Duodenal mucosa (tissue), 2 donors: ENCODE results near the gene AKAP13.
"Not testable (repeated sequence)": the region's sequence is repeated elsewhere in the genome, so short reads cannot be mapped to it uniquely, and the experiment has no call there.

ENCODE experiments used
- H3K27ac ChIP-seq: one replicate; pipeline ENCODE4 v1.7.0; 2013; ENCODE audit warnings: low read depth, low read length
- H3K27me3 ChIP-seq, 2 donors: one replicate each; pipeline ENCODE4 v1.7.0; 2013; ENCODE audit warnings: low read length in 2 of 2, control low read depth in 1 of 2; ENCODE audit not compliant: insufficient read depth in 2 of 2, control insufficient read depth in 1 of 2
- H3K36me3 ChIP-seq, 2 donors: one replicate each; pipeline ENCODE4 v1.7.0; 2013; ENCODE audit warnings: low read length in 2 of 2, control low read depth in 1 of 2; ENCODE audit not compliant: insufficient read depth in 2 of 2, control insufficient read depth in 1 of 2
- H3K4me1 ChIP-seq, 2 donors: one replicate each; pipeline ENCODE4 v1.7.0; 2013; ENCODE audit warnings: low read length in 2 of 2, control low read depth in 1 of 2; ENCODE audit not compliant: insufficient read depth in 2 of 2, control insufficient read depth in 1 of 2
- H3K4me3 ChIP-seq, 2 donors: one replicate each; pipeline ENCODE4 v1.7.0; 2013; ENCODE audit warnings: low read length in 2 of 2, low read depth in 1 of 2
- H3K9ac ChIP-seq, 2 donors: one replicate each; pipeline ENCODE4 v1.7.0; 2013; ENCODE audit warnings: low read length in 2 of 2, low read depth in 1 of 2
- H3K9me3 ChIP-seq, 2 donors: one replicate each; pipeline ENCODE4 v1.7.0; 2013; ENCODE audit warnings: low read length in 2 of 2, control low read depth in 1 of 2; ENCODE audit not compliant: control insufficient read depth in 1 of 2

The AKAP13 gene

GRCh38 chr15:85527895-85528294 is 147.5 kb downstream of the AKAP13 start:
- Histone ChIP-seq H3K36me3 (no peaks in the 10 kb centered on the region), H3K9ac (no peak overlapping the region), H3K27ac (no peak overlapping the region), H3K27me3 (no peaks in the 10 kb centered on the region), H3K4me3 (no peak overlapping the region), H3K9me3 (no peaks in the 10 kb centered on the region), H3K4me1 (peaks cover 0 to 11% of the 10 kb centered on the region in 2 donors)

- no peak overlapping the region for H3K4me3 ChIP-seq
- peaks cover 9 to 22% of the 10 kb centered on the region in 2 donors for H3K4me1 ChIP-seq
Measured at GRCh38 chr15:85530079-85530478, 149.7 kb downstream of the AKAP13 start.

GRCh38 chr15:85531083-85531482 is 150.7 kb downstream of the AKAP13 start:
- Histone ChIP-seq H3K9me3 (no peaks in the 10 kb centered on the region), H3K4me1 (peaks cover 10 to 25% of the 10 kb centered on the region in 2 donors), H3K4me3 (no peak overlapping the region), H3K27me3 (no peaks in the 10 kb centered on the region), H3K27ac (no peak overlapping the region), H3K36me3 (peaks cover 6 to 9% of the 10 kb centered on the region in 2 donors), H3K9ac (no peak overlapping the region)

More at GRCh38 chr15:85530079-85530478, 149.7 kb downstream of the AKAP13 start:
- H3K27ac ChIP-seq: no peak overlapping the region
- no peaks in the 10 kb centered on the region for H3K9me3 ChIP-seq
- H3K27me3 ChIP-seq: no peaks in the 10 kb centered on the region
- no peak overlapping the region for H3K9ac ChIP-seq
- H3K36me3 ChIP-seq: peaks cover 6 to 9% of the 10 kb centered on the region in 2 donors

DNA sequence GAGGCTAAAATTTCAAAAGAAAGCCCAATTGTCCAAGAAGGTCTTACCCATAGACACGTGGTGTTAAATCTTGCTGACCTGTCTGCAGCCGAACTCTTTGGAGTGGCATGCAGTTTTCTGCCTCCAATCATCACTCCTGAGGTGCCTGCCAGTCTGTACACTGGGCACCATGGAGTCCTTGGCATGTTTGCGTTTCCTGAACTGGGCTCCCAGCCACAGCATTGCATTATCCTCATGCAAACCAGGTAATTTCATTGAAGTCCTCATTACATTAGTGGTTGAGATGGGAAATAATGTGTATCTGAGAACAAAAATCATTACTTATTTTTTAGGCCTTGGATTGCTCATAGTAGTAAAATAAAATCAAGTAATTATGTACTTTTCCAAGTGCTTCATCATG is 152.3 kb downstream of the AKAP13 start:
- Histone ChIP-seq H3K27ac (no peak overlapping the region), H3K9ac (no peak overlapping the region), H3K36me3 (peaks cover 6 to 9% of the 10 kb centered on the region in 2 donors), H3K4me3 (no peak overlapping the region), H3K9me3 (no peaks in the 10 kb centered on the region), H3K27me3 (no peaks in the 10 kb centered on the region), H3K4me1 (peaks cover 10 to 20% of the 10 kb centered on the region in 2 donors)

DNA sequence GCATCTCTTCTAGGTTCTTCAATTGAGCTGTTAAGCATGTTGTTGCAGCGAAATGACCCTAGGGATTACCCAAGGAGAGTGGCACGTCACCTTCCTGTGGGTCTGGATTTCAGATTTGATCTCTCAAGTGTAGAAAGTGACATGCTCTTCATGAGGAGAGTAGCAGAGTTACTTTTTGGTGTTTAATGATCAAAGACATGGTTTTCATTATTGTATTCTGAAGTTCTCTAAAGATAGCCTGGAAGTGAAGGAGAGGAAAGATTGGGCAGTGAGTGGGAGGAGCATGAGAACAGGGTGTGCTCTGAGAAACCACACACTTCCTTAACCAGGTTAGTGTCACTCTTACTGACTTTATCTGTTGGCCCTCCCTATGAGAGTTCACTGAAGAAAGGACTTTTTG is 153.6 kb downstream of the AKAP13 start:
- H3K9me3 ChIP-seq: no peaks in the 10 kb centered on the region
- H3K27me3 ChIP-seq: no peaks in the 10 kb centered on the region
- H3K4me3 ChIP-seq: no peak overlapping the region
- no peak overlapping the region for H3K27ac ChIP-seq
- H3K9ac ChIP-seq: no peak overlapping the region
- H3K36me3 ChIP-seq: peaks cover 6 to 9% of the 10 kb centered on the region in 2 donors
- peaks cover 10 to 15% of the 10 kb centered on the region in 2 donors for H3K4me1 ChIP-seq

- H3K27me3 ChIP-seq, H3K4me3 ChIP-seq, H3K36me3 ChIP-seq, H3K9ac ChIP-seq, H3K27ac ChIP-seq, H3K9me3 ChIP-seq: not testable (repeated sequence)
- H3K4me1 ChIP-seq: peaks cover 10 to 15% of the 10 kb centered on the region in 2 donors
Measured at GRCh38 chr15:85535533-85536330, 155.3 kb downstream of the AKAP13 start.

DNA sequence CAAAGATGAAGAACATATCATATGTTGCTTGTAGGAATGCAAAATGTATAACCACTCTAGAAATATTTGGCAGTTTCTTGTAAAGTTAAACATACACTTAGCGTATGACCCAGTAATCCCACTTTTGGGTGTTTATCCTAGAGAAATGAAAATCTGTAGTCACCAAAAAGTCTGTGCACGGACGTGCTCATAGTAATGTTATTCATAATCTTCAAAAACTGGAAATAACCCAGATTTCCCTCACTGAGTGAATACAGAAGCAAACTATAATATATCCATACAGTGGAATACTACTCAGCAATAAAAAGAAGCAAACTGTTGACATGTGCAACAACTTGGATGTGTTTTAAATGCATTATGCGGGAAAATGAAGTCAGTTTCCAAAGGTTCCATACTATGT is 155.9 kb downstream of the AKAP13 start:
- H3K27ac ChIP-seq: no peak overlapping the region
- no peak overlapping the region for H3K4me3 ChIP-seq
- H3K36me3 ChIP-seq: peaks cover 6 to 9% of the 10 kb centered on the region in 2 donors
- H3K9me3 ChIP-seq: no peaks in the 10 kb centered on the region
- peaks cover 10 to 15% of the 10 kb centered on the region in 2 donors for H3K4me1 ChIP-seq
- H3K27me3 ChIP-seq: no peaks in the 10 kb centered on the region
- H3K9ac ChIP-seq: no peak overlapping the region

DNA sequence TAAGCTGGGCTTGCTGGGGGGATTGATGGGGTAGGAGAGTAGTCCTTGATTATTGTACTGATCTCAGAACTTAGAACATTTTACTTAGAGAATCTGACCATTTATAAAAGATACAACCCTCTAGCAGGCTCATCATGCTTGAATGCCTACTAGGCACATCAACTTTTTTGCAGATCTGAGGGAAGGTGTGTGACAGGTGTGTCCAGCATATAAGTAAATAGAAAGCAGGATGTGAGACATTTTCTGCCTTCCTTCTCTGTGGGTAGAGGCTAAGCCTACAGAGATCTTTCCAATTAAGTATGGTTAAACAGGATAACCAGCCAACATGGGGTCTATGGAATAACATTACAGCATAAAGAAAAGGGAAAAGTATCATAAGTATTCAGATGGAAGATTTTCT is 159.1 kb downstream of the AKAP13 start:
- H3K27ac ChIP-seq: no peak overlapping the region
- no peak overlapping the region for H3K4me3 ChIP-seq
- H3K9ac ChIP-seq: no peak overlapping the region
- H3K9me3 ChIP-seq: no peaks in the 10 kb centered on the region
- H3K27me3 ChIP-seq: no peaks in the 10 kb centered on the region
- H3K4me1 ChIP-seq: peaks cover 26 to 37% of the 10 kb centered on the region in 2 donors
- H3K36me3 ChIP-seq: no peaks in the 10 kb centered on the region

- Histone ChIP-seq H3K36me3 (no peaks in the 10 kb centered on the region), H3K27ac (no peak overlapping the region), H3K9me3 (no peaks in the 10 kb centered on the region), H3K4me3 (no peak overlapping the region), H3K9ac (no peak overlapping the region), H3K4me1 (peaks cover 28 to 38% of the 10 kb centered on the region in 2 donors), H3K27me3 (no peaks in the 10 kb centered on the region)
Measured at GRCh38 chr15:85540085-85540797, 159.8 kb downstream of the AKAP13 start.

DNA sequence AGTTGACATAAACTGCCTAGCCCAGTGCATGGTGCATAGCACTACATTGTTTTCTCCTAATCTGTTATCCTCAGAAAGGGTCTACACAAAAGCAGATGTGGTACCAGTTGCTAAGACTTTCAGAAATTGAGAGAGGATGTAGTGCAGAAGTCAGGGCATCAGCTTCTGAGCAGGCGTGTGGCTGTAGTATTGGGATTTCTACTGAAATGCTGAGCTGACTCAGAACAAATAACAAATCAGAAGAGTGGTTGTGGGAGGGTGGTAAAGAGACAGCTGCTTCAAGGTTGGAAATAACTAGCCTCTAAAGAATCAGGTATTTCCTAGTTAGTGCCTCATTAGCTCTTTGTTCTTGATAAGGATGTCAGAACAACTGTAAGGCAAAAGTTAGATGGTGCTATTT is 161.3 kb downstream of the AKAP13 start:
- H3K4me3 ChIP-seq: no peak overlapping the region
- H3K9me3 ChIP-seq: no peaks in the 10 kb centered on the region
- H3K36me3 ChIP-seq: peaks cover 0 to 5% of the 10 kb centered on the region in 2 donors
- no peak overlapping the region for H3K9ac ChIP-seq
- H3K27me3 ChIP-seq: no peaks in the 10 kb centered on the region
- no peak overlapping the region for H3K27ac ChIP-seq
- peaks cover 28 to 36% of the 10 kb centered on the region in 2 donors for H3K4me1 ChIP-seq
